ENCODE measurements around the gene B9D1.

B9D1 gene

GRCh38 chr17:19333736-19334290 lies 28.7 kb downstream of the B9D1 start:
- TF ChIP-seq CTCF (conservative IDR thresholded peaks at IDR 0.05; ENCODE audit: control insufficient read depth, insufficient read depth, low read depth, low read length) = no peak
- DNase-seq (ENCODE audit: low read depth) = no peak
- H3K4me3 ChIP-seq (ENCODE audit: control insufficient read depth, low read depth, low read length) = no peak overlapping the region

- no peak overlapping the region for H3K4me3 ChIP-seq (ENCODE audit: control insufficient read depth, low read depth, low read length)
- no peak for TF ChIP-seq CTCF (conservative IDR thresholded peaks at IDR 0.05; ENCODE audit: control insufficient read depth, insufficient read depth, low read depth, low read length)
- DNase-seq (ENCODE audit: low read depth) = no peak
Measured at GRCh38 chr17:19333132-19333440, 29.4 kb downstream of the B9D1 start.

DNA sequence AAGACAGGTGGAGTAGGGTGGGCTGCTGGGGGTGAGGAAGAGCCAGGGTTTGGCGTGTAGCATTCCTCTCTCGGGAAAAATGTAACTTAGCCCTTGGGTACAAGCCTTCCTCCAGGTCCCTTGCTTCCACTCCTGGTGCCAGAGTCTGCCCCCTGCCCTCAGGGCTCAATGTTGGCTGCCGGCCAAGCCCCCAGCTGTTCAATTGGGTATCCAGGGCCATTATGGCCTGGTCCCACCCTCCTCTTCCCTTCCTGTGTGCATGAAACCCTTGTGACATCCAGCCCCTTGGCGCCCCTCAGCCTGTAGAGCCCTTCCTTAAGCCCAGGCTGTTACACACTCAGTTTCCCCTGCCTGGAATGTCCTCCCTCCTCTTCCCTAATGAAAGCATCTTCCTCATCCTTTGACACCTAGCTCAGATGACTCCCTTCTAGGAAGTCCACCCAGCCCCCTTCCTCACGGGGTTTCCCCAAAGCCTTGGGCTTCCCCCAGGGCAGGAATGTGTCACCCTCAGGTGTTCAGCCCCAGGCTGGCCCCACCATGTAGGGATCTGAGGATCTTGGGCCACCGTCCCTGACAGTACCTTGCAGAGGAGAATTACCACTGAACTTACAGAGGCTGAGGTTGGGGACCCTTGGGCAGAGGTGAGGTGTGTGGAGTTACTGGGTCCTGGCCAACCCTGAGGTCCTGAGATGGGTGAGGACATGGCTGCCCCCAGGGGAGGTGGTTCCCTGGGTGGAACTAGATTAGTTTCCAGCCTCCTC lies 30.0 kb downstream of the B9D1 start:
- H3K4me3 ChIP-seq (ENCODE audit: control insufficient read depth, low read depth, low read length) = no peak overlapping the region
- DNase-seq (ENCODE audit: low read depth) = no peak
- TF ChIP-seq CTCF (conservative IDR thresholded peaks at IDR 0.05; ENCODE audit: control insufficient read depth, insufficient read depth, low read depth, low read length) = no peak

- no peak for DNase-seq (ENCODE audit: low read depth)
- no peak for TF ChIP-seq CTCF (conservative IDR thresholded peaks at IDR 0.05; ENCODE audit: control insufficient read depth, insufficient read depth, low read depth, low read length)
- H3K4me3 ChIP-seq (ENCODE audit: control insufficient read depth, low read depth, low read length) = no peak overlapping the region
Measured at GRCh38 chr17:19331543-19332245, 30.8 kb downstream of the B9D1 start.

DNA sequence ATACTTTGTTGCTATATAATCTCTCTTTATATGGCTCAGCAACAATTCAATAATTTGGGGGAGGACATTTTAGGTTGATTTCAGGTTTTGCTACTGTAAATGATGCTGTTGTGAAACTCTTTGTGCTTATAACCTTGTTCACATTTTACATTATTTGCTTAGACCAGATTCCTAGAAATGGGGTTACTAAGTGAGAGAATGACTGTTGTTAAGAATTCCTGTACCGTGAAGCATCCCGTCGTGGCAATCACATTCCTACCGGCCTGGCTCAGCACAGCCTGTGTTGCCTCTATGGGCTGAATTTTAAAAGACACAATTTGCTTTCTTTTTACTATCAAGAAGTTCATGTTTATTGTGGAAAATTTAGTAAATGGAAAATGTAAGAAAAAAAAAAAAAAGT lies 31.4 kb downstream of the B9D1 start:
- TF ChIP-seq CTCF (conservative IDR thresholded peaks at IDR 0.05; ENCODE audit: control insufficient read depth, insufficient read depth, low read depth, low read length) = no peak
- H3K4me3 ChIP-seq (ENCODE audit: control insufficient read depth, low read depth, low read length) = no peak overlapping the region
- DNase-seq (ENCODE audit: low read depth) = peak; percentile 85

GRCh38 chr17:19330271-19330670 lies 32.3 kb downstream of the B9D1 start:
- no peak for DNase-seq (ENCODE audit: low read depth)
- no peak for TF ChIP-seq CTCF (conservative IDR thresholded peaks at IDR 0.05; ENCODE audit: control insufficient read depth, insufficient read depth, low read depth, low read length)
- no peak overlapping the region for H3K4me3 ChIP-seq (ENCODE audit: control insufficient read depth, low read depth, low read length)
